Gastroesophageal sphincter (tissue), 4 donors: ENCODE results near the gene AUTS2. TPM values are rescaled to one million over a fixed set of nuclear protein-coding genes. Genes with fewer than 3 reads are reported as not detected.

Source experiments
- ATAC-seq: fragments of 150-250 bp; one replicate; pipeline ENCODE4 v1.9.1; 2016; ENCODE audit warnings: mild to moderate bottlenecking, moderate library complexity
- H3K27ac ChIP-seq, 4 donors: fragments of 200-600 bp; sonication (generic) in 3 of 4; 1 replicate in 3 of 4; 2 replicates in 1 of 4; pipeline ENCODE4 v1.5.1; 2016 to 2019
- H3K27me3 ChIP-seq: fragments of 200-600 bp; sonication (generic); one replicate; pipeline ENCODE4 v1.5.1; 2019
- H3K36me3 ChIP-seq, 2 donors: fragments of 200-600 bp; sonication (generic); one replicate each; pipeline ENCODE4 v1.5.1; 2019; ENCODE audit warnings: control low read depth in 1 of 2
- H3K4me1 ChIP-seq, 3 donors: fragments of 200-600 bp; sonication (generic); 1 replicate in 2 of 3; 2 replicates in 1 of 3; pipeline ENCODE4 v1.5.1; 2016 to 2019; ENCODE audit warnings: control low read depth in 2 of 3
- H3K4me3 ChIP-seq, 2 donors: fragments of 200-600 bp; sonication (generic); one replicate each; pipeline ENCODE4 v1.5.1; 2019; ENCODE audit warnings: mild to moderate bottlenecking in 1 of 2, moderate library complexity in 1 of 2
- H3K9me3 ChIP-seq, 3 donors: fragments of 200-600 bp; sonication (generic); one replicate each; pipeline ENCODE4 v1.5.1; 2017 to 2019; ENCODE audit warnings: control low read depth in 2 of 3
- CTCF ChIP-seq, 4 experiments: fragments of 200-600 bp in 2 of 4; fragments of 450-650 bp in 2 of 4; sonication (generic) in 1 of 4; IDR thresholded peaks; one replicate each; pipeline ENCODE4 v1.5.1; 2017 to 2019; ENCODE audit warnings: antibody characterized with exemption in 4 of 4, mild to moderate bottlenecking in 2 of 4, moderate library complexity in 2 of 4
- EP300 ChIP-seq: sonication (generic); formaldehyde crosslinking; IDR thresholded peaks from one replicate; pipeline ENCODE4 v1.6.1; 2017; ENCODE audit warnings: antibody characterized with exemption, mild to moderate bottlenecking
- POLR2A ChIP-seq, 2 donors: fragments of 450-650 bp; IDR thresholded peaks; one replicate each; pipeline ENCODE4 v1.6.1; 2017; ENCODE audit warnings: antibody characterized with exemption in 2 of 2, mild to moderate bottlenecking in 2 of 2, moderate library complexity in 1 of 2
- POLR2AphosphoS5 ChIP-seq: sonication (generic); formaldehyde crosslinking; IDR thresholded peaks from one replicate; pipeline ENCODE4 v1.6.1; 2017; ENCODE audit warnings: antibody characterized with exemption
- WGBS, 2 donors: methylation state at CpG; one replicate each; pipeline ENCODE4 v1.1.5; 2018; ENCODE audit warnings: low coverage in 1 of 2; 5-methylcytosine and 5-hydroxymethylcytosine counted together
- total RNA-seq, 4 donors: library from RNA; depleted of rRNA; stranded (reverse); fragments of >200 nt; gene quantifications; one replicate each; pipeline ENCODE4 v1.1.0, GENCODE V29; 2016

Gene AUTS2
- total RNA-seq, 4 donors from 2014 or later: 12.2 to 48.7 (median 44.1) TPM

- TF ChIP-seq POLR2A (IDR thresholded peaks at IDR 0.05): no peak
- TF ChIP-seq CTCF (IDR thresholded peaks at IDR 0.05): no peak
- no peak for TF ChIP-seq EP300
- no peak for TF ChIP-seq POLR2AphosphoS5
- no peak for ATAC-seq
- Histone ChIP-seq H3K4me3 (no peak overlapping the region), H3K27me3 (no peaks in the 10 kb centered on the region), H3K27ac (no peak overlapping the region), H3K4me1 (no peaks in the 10 kb centered on the region), H3K36me3 (no peaks in the 10 kb centered on the region), H3K9me3 (no peaks in the 10 kb centered on the region)
- 50 to 100% methylated on average over 1 of the region's 1 CpG for WGBS, 2 donors
Observed at GRCh38 chr7:70553364-70553763, 955.1 kb downstream of the AUTS2 start.

GRCh38 chr7:70554646-70555045, 956.4 kb downstream of the AUTS2 start:
- no peak for ATAC-seq
- Histone ChIP-seq H3K36me3 (no peaks in the 10 kb centered on the region), H3K27ac (no peak overlapping the region), H3K9me3 (no peaks in the 10 kb centered on the region), H3K4me3 (no peak overlapping the region), H3K27me3 (no peaks in the 10 kb centered on the region), H3K4me1 (no peaks in the 10 kb centered on the region)
- no CpG with 5 or more reads among the region's 1 CpG for WGBS, 2 donors
- TF ChIP-seq EP300 (no peak), POLR2A (IDR thresholded peaks at IDR 0.05) (no peak), POLR2AphosphoS5 (no peak), CTCF (IDR thresholded peaks at IDR 0.05) (no peak)

GRCh38 chr7:70556761-70557160, 958.5 kb downstream of the AUTS2 start:
- WGBS, 2 donors: 100% methylated on average over 1 of the region's 2 CpGs; no CpG with 5 or more reads in 1 of the 2 donors
- Histone ChIP-seq H3K4me1 (no peaks in the 10 kb centered on the region), H3K36me3 (no peaks in the 10 kb centered on the region), H3K27me3 (no peaks in the 10 kb centered on the region), H3K4me3 (no peak overlapping the region), H3K27ac (no peak overlapping the region), H3K9me3 (no peaks in the 10 kb centered on the region)
- ATAC-seq: no peak
- TF ChIP-seq POLR2A (IDR thresholded peaks at IDR 0.05): no peak
- TF ChIP-seq EP300: no peak
- no peak for TF ChIP-seq POLR2AphosphoS5
- no peak for TF ChIP-seq CTCF (IDR thresholded peaks at IDR 0.05)

- no peaks in the 10 kb centered on the region for H3K9me3 ChIP-seq
- no peak for ATAC-seq
- WGBS, 2 donors: 60 to 100% methylated on average over 1 of the region's 4 CpGs
- no peaks in the 10 kb centered on the region for H3K4me1 ChIP-seq
- H3K27me3 ChIP-seq: no peaks in the 10 kb centered on the region
- no peak for TF ChIP-seq POLR2AphosphoS5
- no peak for TF ChIP-seq EP300
- TF ChIP-seq CTCF (IDR thresholded peaks at IDR 0.05): no peak
- TF ChIP-seq POLR2A (IDR thresholded peaks at IDR 0.05): no peak
- H3K27ac ChIP-seq: no peak overlapping the region
- H3K4me3 ChIP-seq: no peak overlapping the region
- no peaks in the 10 kb centered on the region for H3K36me3 ChIP-seq
Observed at GRCh38 chr7:70557338-70557737, 959.1 kb downstream of the AUTS2 start.

DNA sequence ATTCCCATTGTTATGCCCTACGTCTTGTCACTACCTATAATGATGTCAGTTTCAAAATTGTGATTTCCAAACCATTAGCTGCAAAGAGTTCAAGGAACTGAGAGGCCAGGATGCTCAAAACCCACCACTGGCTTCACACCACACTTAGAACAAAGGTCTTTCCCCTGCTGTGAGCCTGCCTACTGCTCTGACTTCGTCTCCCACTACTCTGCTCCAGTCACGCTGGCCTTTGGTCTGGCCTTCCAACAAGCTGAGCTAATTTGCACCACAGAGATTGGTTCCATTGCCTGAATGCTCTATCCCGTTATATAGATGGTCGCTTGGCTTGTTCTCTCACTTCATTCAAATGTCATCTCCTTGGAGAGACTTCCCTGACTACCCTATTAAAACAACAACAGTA, 961.5 kb downstream of the AUTS2 start:
- Histone ChIP-seq H3K4me1 (no peaks in the 10 kb centered on the region), H3K27ac (no peak overlapping the region), H3K4me3 (no peak overlapping the region), H3K27me3 (no peaks in the 10 kb centered on the region), H3K9me3 (no peaks in the 10 kb centered on the region), H3K36me3 (no peaks in the 10 kb centered on the region)
- no peak for TF ChIP-seq EP300
- TF ChIP-seq POLR2AphosphoS5: no peak
- no peak for TF ChIP-seq POLR2A (IDR thresholded peaks at IDR 0.05)
- TF ChIP-seq CTCF (IDR thresholded peaks at IDR 0.05): no peak
- WGBS, 2 donors: 94 to 100% methylated on average over 3 to 5 of the region's 5 CpGs
- ATAC-seq: no peak
